Smooth muscle cell of the brain vasculature (primary cell): Measurements from ENCODE around the gene GP9.

Experiments used
- DNase-seq: peaks from one replicate; pipeline ENCODE4 v3.0.0-alpha.2; 2012; ENCODE audit warnings: low read depth, low spot score

The GP9 gene

GRCh38 chr3:129028866-129029265, 31.7 kb upstream of the GP9 start:
- DNase-seq: no peak

- no peak for DNase-seq
These were observed 30.0 kb upstream of the GP9 start for GRCh38 chr3:129030611-129031010.

DNA sequence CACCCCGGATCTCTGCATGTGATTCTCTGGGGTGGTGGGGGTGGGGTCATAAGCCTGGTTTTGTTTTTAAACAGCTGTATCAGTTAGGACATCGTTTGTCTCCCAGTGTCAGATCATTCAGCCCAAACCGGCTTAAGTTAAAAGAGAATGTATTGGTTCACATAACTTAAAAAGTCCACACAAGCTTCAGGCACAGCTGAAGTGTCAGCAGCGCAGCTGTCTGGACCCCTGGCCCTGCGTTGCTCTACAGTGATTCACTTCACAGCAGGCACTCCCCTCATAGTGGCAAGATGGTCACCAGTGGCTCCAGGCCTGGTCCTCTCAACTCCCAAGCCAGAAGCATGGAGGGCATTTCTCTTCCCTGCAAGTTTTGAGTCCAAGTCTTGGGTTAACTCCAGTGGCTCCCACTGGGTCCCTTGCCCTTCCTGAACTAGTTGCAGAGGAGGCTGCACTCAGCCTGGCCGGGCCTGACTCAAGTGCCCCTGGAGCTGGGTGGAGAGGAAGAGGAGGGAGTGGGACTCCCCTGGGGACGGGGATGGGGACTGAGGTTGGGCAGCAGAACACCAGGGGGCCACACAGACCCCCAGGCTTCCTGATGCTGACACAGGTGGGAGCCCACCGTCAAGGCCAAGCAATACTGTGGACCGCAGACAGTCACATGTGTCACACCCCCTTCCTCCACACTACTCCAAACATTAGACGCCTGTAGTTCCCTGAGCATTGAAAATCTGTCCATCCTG, 28.9 kb upstream of the GP9 start:
- no peak for DNase-seq

- DNase-seq: no peak
These were observed 27.9 kb upstream of the GP9 start for GRCh38 chr3:129032716-129033115.

GRCh38 chr3:129033151-129033550, 27.4 kb upstream of the GP9 start:
- DNase-seq: no peak

DNA sequence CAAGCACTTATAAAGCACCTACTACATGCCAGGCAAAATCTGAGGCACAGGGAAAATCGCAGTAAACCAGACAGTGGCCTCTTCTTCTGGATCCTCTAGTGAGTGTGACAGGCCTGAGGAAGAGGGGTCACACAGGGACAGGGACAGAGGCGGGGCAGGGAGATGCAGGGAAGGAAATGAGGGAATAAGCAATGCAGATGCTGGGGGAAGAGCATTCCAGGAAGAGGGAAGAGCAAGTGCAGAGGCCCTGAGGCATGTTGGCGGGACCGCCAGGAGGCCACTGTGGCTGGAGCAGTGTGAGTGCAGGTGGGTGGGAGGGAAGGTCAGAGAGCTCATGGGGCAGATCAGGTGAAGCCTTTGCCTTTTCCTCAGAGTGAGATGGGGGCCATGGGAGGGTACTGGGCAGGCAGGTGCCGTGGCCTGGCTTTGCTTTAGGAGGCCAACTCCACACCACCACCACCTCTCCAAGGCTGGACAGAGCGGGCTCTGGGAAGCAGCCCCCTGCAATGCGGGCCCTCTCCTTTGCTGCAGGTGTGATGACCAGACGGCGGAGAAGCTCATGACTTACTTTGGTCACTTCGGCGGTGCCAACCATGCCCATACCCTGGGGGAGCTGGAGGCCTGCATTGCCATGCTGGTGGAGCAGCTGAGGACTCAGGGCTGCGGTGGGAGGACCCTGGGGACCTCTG, 26.8 kb upstream of the GP9 start:
- DNase-seq: no peak

DNA sequence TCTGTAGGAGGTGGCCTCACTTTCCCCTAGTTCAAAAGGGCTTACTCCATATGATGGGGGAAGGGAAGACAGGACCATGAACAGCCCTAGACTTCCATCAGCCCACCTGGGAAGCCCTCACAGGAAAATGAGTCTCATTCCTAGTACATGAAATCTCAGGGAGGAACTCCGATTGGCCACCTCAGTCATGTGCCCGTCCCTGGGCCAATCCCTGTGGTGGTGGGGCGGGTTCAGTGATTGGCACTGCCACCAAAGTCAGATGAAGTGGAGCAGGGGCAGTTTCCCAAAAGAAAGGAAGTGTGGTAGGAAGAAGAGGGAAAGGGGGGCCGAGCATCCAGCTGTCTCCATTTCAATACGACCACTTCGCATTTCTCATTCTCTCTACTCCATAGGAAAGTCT, 25.9 kb upstream of the GP9 start:
- no peak for DNase-seq

- no peak for DNase-seq
These were observed 25.0 kb upstream of the GP9 start for GRCh38 chr3:129035360-129036221.

DNA sequence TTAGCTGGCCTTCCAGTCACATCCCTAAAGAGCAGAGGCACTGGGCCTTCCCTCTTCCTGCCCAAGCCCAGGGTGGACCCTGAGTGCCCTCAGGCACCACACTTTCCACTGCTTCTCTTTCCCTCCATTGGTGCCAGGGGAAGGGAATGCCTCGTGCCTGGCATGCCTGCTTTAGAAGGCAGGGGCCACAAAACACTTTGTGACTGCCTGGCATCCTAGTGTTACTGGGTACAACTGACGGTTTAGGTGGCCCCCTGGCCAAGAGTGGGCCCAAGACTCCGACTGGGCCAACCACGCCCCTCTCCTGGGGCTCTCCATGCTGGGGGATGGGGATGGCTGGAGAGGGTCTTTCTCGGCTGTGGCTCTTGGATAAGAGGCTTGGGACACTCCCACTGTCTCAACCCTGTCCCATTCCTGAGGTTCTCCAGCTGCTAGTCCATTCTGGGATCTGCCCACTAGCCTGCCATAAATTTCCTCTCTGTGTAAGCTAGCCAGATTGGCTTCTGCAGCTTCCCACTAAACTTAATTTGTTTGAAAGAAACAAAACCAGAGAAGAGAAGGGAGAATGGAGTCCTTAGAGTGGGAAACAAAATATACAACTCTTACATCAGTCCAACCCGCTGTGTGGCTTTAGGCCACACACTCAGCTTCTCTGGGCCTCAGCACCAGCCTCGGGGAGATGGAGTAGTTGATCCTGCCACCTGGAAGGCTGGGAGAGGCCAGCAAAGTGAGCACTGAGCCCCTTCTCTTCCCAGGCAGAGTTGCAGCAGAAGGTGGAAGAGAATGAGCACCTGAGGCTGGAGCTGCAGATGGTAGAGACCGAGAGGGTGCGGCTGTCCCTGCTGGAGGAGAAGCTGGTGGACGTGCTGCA, 24.1 kb upstream of the GP9 start:
- DNase-seq: no peak

DNA sequence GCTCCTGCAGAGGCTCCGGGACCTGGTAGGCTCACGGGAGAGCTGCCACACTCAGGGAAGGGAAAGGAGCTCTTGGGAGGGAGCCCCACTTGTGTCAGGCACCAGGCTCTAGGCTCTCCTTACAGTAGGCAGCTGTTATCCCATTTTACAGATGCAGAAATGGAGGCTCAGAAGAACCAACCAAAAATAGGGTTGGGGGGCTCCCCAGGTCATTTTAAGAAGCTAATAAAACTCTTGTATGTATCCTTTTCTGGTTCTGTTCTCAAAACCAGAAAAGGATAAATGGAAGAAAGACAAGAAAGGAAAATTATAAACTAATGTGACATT, 23.5 kb upstream of the GP9 start:
- no peak for DNase-seq

DNA sequence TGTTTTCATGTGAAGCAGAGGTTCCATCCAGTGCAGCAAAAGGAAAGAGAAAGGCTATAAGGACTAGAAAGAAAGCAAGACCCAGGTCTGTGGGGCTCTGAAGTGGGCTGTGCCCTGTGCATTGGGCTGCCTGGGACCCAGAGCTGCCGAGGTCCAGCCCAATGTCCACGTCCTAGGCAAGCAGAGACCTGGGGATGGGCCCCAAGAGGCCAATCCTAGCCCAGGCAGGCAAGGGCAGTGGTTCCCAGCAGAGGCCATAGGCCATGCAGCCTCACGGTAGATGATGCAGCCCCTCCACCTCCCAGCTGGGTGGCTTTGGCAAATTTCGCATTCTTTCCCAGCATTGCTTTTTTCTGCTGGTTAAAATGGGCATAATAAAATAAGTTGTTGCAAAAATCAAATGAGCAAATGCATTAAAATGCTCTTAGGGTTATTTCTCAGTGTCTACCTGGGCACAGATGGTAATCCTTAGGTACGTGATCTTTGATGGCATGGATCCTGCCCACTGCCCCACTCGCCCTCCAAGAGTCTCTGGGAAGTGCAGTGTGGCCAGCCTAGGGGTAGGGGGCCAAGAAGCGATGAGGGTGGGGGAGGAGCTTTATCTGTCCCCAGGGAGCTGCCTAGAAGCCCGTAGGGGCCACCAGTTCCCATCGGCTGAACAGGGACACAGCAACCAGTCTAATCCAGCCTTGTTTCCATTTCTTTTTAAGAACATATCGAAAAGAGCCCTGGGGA, 22.3 kb upstream of the GP9 start:
- DNase-seq: no peak

GRCh38 chr3:129039271-129040038, 21.1 kb upstream of the GP9 start:
- DNase-seq: no peak

GRCh38 chr3:129040039-129040336, 20.6 kb upstream of the GP9 start:
- DNase-seq: no peak

- DNase-seq: no peak
These were observed 19.8 kb upstream of the GP9 start for GRCh38 chr3:129040579-129041300.

DNA sequence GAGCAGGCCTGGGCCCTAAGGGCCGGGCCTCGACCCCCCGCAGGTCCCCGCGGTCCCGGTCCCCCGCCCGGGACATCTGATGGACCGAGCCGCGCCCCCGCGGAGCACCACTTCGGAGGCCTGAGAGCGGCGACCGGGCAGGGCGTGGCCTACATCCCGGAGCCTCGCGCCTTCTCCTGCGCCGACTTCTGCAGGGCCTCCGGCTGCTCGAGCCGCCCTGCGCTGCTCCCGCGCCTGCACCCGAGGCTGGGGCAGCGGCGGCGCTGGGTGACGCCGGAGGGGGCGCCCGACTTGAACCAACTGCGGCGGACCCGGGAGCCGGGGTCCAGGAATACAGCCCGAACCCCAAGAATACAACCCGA, 14.9 kb upstream of the GP9 start:
- no peak for DNase-seq

GRCh38 chr3:129046037-129046731, 14.4 kb upstream of the GP9 start:
- DNase-seq: no peak

GRCh38 chr3:129046732-129047552, 13.6 kb upstream of the GP9 start:
- DNase-seq: no peak

- DNase-seq: no peak
These were observed 13.1 kb upstream of the GP9 start for GRCh38 chr3:129047553-129047839.
